Epithelial cell of proximal tubule (primary cell): ENCODE measurements around the gene MRPS9. TPM values are rescaled to one million over a fixed set of nuclear protein-coding genes. Genes with fewer than 3 reads are reported as not detected.

Experiments used
- DNase-seq: peaks from one replicate; pipeline ENCODE4 v3.0.0-alpha.2; 2011; ENCODE audit warnings: low read depth
- H3K4me3 ChIP-seq: 2 replicates; pipeline ENCODE4 v1.5.1; 2011; ENCODE audit warnings: low read depth, mild to moderate bottlenecking, low read length
- CTCF ChIP-seq: conservative IDR thresholded peaks from 2 replicates; pipeline ENCODE4 v1.5.1; 2012; ENCODE audit warnings: low read depth, mild to moderate bottlenecking, low read length
- total RNA-seq: library from RNA; depleted of rRNA; stranded (reverse); fragments of >200 nt; gene quantifications from 2 replicates; pipeline ENCODE4 v1.2.3, GENCODE V29; 2015

Gene MRPS9
- total RNA-seq, 1 donor from 2014 or later = 34.7 TPM

GRCh38 chr2:105076121-105076520 lies 38.3 kb downstream of the MRPS9 start:
- DNase-seq = no peak
- TF ChIP-seq CTCF = no peak
- H3K4me3 ChIP-seq = no peak overlapping the region

GRCh38 chr2:105078906-105079495 lies 41.1 kb downstream of the MRPS9 start:
- no peak overlapping the region for H3K4me3 ChIP-seq
- TF ChIP-seq CTCF = no peak
- DNase-seq = no peak

GRCh38 chr2:105080461-105080860 lies 42.6 kb downstream of the MRPS9 start:
- no peak for DNase-seq
- no peak overlapping the region for H3K4me3 ChIP-seq
- TF ChIP-seq CTCF = no peak

- no peak overlapping the region for H3K4me3 ChIP-seq
- no peak for DNase-seq
- TF ChIP-seq CTCF = no peak
Observed at GRCh38 chr2:105081006-105081601, 43.2 kb downstream of the MRPS9 start.

- TF ChIP-seq CTCF = no peak
- no peak overlapping the region for H3K4me3 ChIP-seq
- DNase-seq = no peak
Observed at GRCh38 chr2:105082107-105082506, 44.2 kb downstream of the MRPS9 start.

- no peak for TF ChIP-seq CTCF
- DNase-seq = no peak
- no peak overlapping the region for H3K4me3 ChIP-seq
Observed at GRCh38 chr2:105085525-105085924, 47.7 kb downstream of the MRPS9 start.

- no peak for TF ChIP-seq CTCF
- H3K4me3 ChIP-seq = no peak overlapping the region
- DNase-seq = no peak
Observed at GRCh38 chr2:105087273-105087672, 49.4 kb downstream of the MRPS9 start.
